GM21515 (cell line): ENCODE measurements around the gene PMIS2.
"Not testable (repeated sequence)": the region's sequence is repeated elsewhere in the genome, so short reads cannot be mapped to it uniquely, and the experiment has no call there.

Source experiments
- ATAC-seq: cut with Tn5 transposase; IDR thresholded peaks from one replicate; pipeline ENCODE4 v1.9.1; 2021; ENCODE audit not compliant: unreplicated experiment

PMIS2 gene

GRCh38 chr19:35587321-35587720, 1.3 kb downstream of the PMIS2 start:
- ATAC-seq = no peak

GRCh38 chr19:35590875-35591274, 4.9 kb downstream of the PMIS2 start:
- no peak for ATAC-seq

GRCh38 chr19:35592226-35592625, 6.3 kb downstream of the PMIS2 start:
- ATAC-seq = no peak

DNA sequence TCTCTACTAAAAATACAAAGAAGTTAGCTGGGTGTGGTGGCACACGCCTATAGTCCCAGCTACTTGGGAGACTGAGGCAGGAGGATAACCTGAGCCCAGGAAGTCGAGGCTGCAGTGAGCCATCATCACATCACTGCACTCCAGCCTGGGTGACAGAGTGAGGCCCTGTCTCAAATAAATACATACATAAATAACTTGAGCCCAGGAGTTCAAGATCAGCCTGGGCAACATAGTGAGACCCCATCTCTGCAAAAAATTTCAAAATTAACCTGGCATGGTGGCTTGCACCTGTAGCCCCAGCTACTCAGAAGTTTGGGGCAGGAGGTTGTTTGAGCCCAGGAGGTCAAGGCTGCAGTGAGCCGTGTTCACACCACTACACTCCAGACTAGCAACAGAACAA, 9.1 kb downstream of the PMIS2 start:
- ATAC-seq = not testable (repeated sequence)

- no peak for ATAC-seq
Measured at GRCh38 chr19:35595928-35596327, 10.0 kb downstream of the PMIS2 start.

GRCh38 chr19:35596366-35596999, 10.5 kb downstream of the PMIS2 start:
- no peak for ATAC-seq

- no peak for ATAC-seq
Measured at GRCh38 chr19:35601971-35602370, 16.0 kb downstream of the PMIS2 start.

- ATAC-seq = not testable (repeated sequence)
Measured at GRCh38 chr19:35604436-35604835, 18.5 kb downstream of the PMIS2 start.

DNA sequence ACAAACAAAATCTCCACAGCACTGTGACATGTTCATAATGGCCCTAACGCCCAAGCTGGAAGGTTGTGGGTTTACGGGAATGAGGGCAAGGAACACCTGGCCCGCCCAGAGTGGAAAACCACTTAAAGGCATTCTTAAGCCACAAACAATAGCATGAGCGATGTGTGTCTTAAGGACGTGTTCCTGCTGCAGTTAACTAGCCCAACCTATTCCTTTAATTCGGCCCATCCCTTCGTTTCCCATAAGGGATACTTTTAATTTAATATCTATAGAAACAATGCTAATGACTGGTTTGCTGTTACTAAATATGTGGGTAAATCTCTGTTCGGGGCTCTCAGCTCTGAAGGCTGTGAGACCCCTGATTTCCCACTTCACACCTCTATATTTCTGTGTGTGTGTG, 21.2 kb downstream of the PMIS2 start:
- ATAC-seq = not testable (repeated sequence)

- no peak for ATAC-seq
Measured at GRCh38 chr19:35607661-35608060, 21.7 kb downstream of the PMIS2 start.

- ATAC-seq = no peak
Measured at GRCh38 chr19:35608251-35608650, 22.3 kb downstream of the PMIS2 start.

DNA sequence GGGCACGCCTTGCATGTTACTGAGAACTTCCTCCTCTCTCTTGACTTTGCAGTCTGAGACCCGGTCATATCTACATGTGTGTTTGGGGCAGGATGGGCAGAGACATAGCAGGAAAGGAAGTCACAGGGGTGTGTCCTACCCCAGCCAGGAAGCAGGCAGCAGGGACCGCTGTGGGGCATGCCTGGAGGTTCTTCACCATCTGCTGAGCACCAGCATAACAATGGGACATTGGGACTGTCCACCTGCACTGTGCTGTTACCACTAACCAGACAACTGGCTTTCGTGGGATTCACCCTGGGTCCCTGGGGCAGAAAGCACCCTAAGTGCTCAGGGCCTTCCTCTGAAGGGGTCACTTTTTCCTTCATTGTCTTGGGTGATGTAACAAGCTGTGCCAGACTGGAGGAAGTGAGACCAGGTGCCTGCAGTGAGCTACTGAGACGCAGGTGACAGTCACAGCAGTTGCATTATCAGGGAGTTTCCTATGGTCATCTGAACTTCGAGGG, 23.9 kb downstream of the PMIS2 start:
- no peak for ATAC-seq

DNA sequence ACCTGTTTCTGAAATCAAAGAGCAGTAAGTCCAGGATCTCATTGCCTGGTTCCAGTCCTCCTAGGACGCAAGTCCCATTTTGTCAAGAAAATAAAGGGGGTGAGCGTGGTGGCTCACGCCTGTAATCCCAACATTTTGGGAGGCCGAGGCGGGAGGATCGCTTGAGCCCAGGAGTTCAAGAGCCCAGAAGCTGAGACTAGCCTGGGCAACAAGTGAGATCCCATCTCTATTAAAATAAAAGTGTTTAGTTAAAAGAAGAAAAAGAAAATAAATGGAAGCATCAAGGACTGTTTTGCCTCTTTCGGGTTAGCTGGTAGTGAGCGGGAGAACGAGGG, 26.2 kb downstream of the PMIS2 start:
- no peak for ATAC-seq

GRCh38 chr19:35612559-35613321, 26.8 kb downstream of the PMIS2 start, which contains the start of gene HAUS5:
Gene HAUS5 (plus strand): TSS chr19:35612735. CDS start chr19:35612795, 60 bp downstream.
- ATAC-seq = peak; percentile 69

GRCh38 chr19:35613574-35613973, 27.6 kb downstream of the PMIS2 start:
- ATAC-seq = no peak

- no peak for ATAC-seq
Measured at GRCh38 chr19:35615036-35615435, 29.1 kb downstream of the PMIS2 start.

- ATAC-seq = no peak
Measured at GRCh38 chr19:35618857-35619256, 32.9 kb downstream of the PMIS2 start.

- ATAC-seq = no peak
Measured at GRCh38 chr19:35619290-35619923, 33.4 kb downstream of the PMIS2 start.

DNA sequence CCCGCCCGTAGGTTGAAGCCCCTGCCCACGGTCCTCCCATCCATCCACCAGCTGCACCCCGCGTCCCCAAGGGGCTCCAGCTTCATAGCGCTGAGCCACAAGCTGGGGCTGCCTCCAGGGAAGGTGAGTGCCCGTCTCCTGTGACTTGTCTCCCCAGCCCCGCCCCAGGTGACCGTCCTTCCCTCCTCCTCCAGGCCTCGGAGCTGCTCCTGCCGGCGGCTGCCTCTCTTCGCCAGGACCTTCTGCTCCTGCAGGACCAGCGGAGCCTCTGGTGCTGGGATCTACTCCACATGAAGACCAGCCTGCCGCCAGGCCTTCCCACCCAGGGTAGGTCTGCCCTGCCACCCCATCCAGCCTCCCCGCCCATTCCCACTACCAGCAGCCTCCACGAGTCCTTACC, 34.0 kb downstream of the PMIS2 start:
- ATAC-seq = no peak

DNA sequence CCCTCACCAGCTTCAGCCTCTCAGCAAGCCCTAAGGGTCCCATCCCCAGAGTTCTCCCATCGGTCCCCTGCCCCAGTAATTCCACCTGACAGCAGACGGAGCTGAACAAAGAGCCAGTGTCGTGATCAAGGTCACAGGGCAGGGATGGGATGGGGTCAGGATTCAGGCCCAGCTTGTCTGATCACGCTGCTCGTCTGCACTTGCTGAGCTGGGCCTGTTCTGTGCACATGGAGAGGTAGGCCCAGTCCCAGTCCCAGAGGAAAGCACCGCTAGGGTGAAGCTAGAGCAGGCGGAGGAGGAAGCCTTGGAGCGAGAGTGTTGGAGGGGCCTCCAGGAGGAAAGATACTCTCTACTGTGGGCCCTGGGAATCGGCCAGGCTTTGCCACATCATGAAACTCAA, 35.7 kb downstream of the PMIS2 start:
- ATAC-seq = no peak

DNA sequence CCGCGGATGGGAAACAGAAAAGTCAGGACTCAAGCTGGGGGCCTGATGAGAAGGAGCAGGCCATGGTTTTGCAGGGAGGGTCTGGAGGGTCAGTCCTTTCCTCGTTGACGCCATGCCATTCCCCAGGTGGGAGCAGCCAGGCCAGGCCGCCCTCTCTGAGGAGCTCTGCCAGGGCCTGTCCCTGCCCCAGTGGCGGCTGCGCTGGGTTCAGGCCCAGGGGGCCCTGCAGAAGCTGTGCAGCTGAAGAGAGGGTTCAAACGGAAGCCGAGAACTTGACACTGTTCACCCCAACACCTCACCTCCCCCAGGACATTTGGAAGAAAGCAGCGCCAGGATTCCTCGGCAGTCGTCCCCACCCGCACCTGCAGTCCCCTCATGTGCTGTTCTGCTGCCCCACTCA, 36.8 kb downstream of the PMIS2 start:
- no peak for ATAC-seq
